ENCODE data around the gene NHSL1.
"Not testable (repeated sequence)": the region's sequence is repeated elsewhere in the genome, so short reads cannot be mapped to it uniquely, and the experiment has no call there.

The NHSL1 gene

DNA sequence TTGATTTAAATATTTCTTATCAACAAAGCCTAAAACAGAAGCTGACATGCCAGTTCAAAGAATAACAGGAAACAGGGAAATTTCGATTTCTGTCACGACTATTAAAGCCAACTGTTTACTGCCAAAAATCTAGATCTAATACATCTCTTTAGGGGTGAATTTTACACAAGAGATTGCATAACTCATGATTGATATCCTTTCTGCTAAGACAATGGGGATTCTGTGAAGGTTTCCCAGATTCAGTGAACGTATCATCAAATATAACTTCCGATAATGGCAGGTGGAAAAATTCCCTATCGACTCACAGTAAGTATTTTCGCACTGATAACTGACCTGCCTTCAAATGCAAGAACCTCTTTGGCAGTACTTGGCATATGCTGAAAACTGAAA is 42.9 kb downstream of the NHSL1 start:
- DNase-seq = no peak

- no peak for DNase-seq
Measured at GRCh38 chr6:138455746-138456400, 43.4 kb downstream of the NHSL1 start.

DNA sequence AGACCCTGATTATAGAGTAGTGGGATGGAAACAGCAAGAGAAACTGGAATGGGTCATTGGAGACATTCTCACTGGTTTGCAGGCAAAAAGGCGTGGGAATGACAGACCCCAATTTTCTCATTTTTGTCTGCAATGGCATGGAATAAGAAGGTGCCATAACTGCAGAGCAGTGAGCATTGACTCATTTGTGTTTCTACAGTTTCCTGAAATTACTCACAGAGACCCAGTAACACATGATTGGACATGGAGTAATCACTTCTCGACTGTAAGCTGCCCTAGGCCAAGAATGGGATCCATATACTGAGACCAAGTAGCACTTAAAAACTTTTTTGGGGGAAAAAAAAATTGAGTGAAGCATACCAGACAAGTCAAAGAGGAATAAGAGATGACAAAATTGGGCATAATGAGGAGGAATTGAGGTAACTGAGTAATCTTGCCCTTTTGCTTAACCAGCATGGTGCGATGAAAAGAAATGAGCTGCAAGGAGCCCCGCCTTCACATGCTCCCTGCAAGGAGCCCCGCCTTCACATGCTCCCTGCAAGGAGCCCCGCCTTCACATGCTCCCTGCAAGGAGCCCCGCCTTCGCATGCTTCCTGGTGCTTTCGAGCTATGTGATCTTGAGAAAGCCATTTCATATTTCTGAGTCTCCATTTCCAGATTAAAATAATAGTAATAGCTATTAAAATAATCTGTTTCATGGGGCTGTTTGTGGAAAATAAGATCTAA is 44.1 kb downstream of the NHSL1 start:
- DNase-seq = no peak

DNA sequence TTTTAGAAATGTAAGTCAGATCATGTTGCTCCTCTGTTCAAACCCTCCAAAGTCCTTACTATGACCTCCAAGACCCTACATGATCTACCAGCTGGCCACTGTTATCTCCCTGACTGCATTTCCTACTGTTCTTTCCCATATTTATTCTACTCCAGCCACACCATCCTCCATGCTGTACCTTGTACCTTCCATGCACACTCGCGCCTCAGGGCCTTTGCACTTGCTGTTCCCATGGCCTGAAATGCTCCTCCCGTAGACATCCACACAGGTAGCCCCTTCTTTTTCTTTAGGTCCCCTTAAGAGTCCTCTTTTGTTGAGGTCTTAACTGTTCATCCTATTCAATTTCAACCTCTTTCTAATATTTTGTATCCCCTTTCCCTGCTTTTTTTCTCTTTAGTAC is 48.3 kb downstream of the NHSL1 start:
- no peak for DNase-seq

DNA sequence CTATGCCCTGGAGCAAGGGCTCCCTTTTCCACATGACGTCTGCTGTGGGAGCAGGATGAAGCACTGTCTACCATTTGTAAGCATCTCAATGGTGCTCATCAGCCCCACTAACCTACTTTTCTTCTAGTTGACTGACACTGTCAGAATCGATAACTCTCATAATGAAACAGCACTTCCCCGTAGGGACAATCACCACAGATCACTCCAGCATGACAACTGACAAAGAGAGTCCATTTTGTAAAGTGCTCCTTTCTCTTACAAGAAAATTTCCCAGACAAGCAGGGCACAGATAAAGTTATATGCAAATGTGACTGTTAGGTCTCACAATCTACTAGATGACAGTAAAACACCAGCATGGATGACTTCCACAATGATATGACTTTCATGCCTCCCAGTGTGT is 48.8 kb downstream of the NHSL1 start:
- no peak for DNase-seq

DNA sequence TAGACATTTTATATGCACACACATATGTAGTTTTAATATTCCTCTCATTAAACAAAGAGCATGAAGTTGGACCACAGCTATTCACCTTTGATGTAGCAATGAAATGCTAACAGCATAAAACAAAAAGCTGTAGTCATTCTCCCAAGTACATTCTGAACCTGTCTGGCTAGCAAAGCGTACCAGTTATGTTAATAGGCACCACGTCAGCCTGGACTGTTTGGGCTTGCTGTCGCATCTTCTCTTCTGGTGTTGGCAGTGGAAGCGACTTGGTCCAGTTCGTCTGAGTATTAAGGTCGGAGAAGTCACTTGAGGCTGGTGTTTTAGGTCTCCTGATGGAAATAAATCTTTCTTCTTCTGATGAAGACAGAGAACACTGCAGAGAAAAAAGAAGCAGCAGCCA is 52.5 kb downstream of the NHSL1 start:
- DNase-seq = no peak

- no peak for DNase-seq
Measured at GRCh38 chr6:138443979-138444378, 55.3 kb downstream of the NHSL1 start.

- no peak for DNase-seq
Measured at GRCh38 chr6:138442663-138443062, 56.6 kb downstream of the NHSL1 start.

GRCh38 chr6:138441965-138442364 is 57.3 kb downstream of the NHSL1 start:
- DNase-seq = no peak

DNA sequence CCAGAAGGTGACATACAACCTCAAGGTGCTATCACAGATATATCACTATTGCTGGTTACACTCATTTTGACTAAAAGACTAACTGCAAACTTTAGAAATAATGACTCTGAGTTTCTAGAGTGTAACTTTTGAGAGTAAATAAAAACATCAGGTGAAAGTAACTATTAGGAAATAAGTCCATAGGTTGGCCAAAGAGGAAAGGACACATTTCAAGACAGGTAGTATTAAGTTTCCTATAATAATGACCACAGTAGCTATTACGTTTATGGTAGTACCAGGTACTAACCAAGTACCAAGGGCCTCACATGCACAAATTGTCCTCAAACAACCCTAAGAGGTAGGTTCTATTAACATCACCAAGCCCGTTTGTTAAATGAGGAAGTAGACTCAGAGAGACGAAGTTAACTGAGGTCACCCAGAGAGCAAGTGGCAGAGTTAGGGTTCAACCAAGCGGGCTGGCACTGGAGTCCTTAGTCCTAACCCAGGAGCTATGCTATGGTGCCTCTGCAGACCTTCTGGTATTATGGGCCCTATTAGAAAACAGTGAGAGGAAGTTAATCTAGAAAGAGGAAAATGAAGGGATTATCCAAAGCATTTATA is 58.4 kb downstream of the NHSL1 start:
- no peak for DNase-seq

GRCh38 chr6:138440296-138440695 is 59.0 kb downstream of the NHSL1 start:
- no peak for DNase-seq

GRCh38 chr6:138439546-138439945 is 59.7 kb downstream of the NHSL1 start:
- DNase-seq = no peak

- DNase-seq = no peak
Measured at GRCh38 chr6:138434925-138435324, 64.4 kb downstream of the NHSL1 start.

GRCh38 chr6:138434096-138434495 is 65.2 kb downstream of the NHSL1 start:
- DNase-seq = no peak

DNA sequence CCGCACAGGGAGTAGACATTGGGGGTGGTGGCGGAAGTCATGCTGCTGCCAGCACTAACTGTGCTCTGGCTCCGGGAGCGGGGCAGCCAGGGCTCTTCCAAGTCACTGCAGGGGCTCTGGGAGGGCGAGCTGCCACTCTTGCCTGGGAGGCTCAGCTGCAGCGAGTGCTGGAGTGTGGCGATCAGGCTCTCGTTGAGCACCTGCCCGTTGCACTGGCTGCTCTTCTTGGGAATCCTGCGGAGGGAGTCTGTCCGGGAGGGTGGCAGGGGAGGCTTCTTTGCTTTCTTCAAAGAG is 67.3 kb downstream of the NHSL1 start:
- DNase-seq = no peak

DNA sequence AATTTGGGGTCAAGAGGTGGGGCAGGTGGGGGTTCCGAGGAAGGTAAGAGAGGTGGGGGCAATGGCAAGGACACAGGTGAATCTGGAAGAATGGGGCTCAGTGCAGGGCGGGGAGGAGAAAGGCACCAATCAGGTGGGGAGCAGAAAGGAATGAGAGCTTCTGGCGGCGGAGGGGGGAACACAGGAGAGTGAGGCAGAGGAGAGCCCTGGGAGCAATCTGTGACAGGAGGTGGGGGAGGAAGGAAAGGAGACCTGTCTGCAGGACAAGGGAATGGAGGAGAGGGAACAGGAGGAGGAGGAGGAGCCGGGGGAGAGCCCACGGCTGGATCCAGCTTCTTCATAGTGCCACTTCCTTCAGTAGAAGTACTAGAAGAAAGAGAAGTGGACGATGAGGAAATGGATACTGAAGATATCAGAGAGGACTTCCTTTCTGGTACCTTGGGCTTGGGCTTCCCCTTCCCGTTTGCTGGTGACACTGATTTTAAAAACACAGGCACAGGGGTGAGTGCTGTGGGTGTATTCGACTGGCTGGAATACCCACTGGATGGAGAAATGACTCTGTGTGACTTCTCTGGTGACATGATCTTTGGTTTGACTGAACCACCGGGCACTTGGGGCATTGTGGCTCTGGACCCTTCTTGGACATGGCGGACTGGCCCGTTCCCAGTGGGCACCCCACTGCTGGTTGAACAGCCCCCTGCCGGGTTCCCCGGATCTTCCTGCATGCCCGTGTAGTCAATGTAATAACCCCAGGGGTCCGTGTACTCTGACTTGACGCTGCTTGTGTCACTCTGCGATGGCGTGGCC is 67.8 kb downstream of the NHSL1 start:
- DNase-seq = no peak

- DNase-seq = no peak
Measured at GRCh38 chr6:138430361-138431145, 68.7 kb downstream of the NHSL1 start.

GRCh38 chr6:138429761-138430160 is 69.5 kb downstream of the NHSL1 start:
- DNase-seq = no peak

DNA sequence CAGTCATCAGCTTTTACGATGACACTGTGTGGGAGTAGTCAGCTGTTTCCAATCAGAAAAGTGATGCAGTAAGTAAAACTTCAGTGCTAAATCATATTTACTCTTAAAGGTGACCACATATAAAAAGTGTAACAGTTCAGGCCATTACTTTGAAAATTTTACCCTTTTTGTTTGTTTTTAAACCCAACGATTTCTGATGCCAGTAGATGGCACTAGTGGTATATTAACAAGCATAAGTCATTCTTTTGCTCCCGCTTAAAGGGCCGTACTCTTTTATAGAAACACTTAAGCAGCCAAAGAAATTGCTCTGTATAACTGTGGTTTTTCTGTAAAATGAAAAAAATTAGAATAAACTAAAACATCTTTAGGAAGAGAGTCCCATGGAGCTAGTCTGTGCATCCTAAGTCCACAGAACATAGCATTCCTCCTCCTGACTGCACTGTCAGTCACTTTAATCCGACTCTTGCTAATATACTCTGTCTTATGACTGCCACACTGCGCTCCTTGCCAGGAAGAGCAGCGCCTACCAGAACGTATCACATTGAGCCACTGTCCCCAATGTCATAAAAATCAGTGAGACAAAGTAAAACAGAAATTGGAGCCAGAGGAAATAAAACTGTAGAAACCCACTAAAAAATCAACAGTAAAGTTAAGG is 70.2 kb downstream of the NHSL1 start:
- peak; percentile 21 for DNase-seq

DNA sequence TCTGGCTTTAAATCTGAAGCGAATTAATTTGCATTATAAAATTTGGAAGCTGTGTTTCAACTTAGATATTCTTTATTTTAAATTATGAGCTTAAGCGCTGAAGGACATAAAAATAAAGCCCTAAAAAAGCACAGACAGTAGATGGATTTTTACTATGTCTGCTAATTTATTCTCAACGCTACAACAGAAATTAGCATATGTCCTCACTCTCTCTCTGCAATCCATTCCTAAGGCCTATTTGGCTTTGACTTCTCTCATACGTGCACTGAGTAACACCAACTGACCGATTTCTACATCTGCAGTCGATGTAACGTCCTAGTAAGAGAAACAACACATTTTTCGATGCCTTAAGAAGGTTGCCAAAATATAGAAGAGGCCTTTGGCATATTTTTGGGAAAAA is 71.6 kb downstream of the NHSL1 start:
- no peak for DNase-seq

DNA sequence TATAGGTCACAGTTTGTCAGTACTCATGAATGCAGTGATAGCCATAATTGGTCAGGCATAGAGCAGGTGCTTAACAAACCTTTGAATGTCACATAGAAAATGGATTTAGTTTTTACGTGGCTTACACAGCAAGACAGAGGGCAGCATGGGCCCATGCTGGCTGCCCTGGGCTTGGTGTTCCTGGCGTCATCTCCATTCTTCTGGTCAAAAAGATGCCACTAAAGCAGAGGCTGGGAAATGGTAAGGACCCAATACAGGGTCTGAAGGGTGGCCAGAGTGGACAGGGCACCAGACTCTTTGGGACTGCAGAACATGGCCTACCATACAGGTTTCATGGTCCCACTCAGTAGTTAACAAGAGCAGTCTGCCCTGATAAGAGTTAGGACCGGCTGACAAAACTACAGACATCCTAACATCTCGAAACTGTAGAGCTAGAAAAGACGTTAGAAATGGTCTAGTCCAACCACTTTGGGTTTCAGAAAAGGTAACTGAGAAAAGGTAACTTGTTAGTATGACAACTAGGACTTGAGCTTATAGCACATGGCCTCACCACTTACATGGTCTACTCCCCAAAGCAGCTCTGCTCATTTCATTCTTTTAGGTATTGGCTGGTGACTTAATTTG is 72.7 kb downstream of the NHSL1 start:
- no peak for DNase-seq

DNA sequence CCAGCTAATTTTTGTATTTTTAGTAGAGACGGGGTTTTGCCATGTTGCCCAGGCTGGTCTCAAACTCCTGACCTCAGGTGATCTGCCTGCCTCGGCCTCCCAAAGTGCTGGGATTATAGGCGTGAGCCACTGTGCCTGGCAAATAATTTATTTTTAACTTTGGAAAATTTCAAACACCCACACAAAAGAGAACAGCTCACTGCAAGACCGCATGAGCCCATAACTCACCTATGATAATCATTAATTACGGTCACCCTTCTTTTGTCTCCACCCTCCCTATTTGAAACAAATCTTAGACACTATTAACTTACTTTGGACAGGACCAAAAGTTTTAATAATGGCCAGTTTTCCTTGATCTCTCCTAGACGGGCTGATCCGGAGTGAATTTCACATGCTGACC is 74.0 kb downstream of the NHSL1 start:
- DNase-seq = not testable (repeated sequence)

Measured in NCI-H1436 (cell line).